ENCODE results near the gene KRT1.

KRT1 gene

DNA sequence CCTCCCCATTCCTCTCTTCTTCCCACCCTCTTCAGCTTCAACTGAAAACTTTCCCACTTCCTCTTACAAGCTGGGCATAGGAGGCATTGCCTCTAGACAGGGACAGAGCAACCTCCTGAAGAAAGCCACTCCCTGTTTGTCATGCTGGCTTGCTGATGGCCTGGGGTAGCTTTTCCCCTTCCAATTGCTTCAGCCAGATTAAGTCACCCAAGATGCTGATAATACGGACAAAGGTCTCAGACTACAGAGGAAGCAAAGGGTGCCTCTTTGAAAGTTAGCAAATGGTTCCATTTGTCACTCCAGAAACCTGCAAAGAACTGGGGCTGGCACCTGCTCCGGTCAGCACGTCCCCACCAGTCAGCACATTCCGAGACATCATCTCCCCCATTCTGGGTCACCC lies 34.2 kb downstream of the KRT1 start:
- Histone ChIP-seq H3K4me1 (ENCODE audit: control insufficient read depth, low read depth, low read length) (no peaks in the 10 kb centered on the region), H3K36me3 (ENCODE audit: control insufficient read depth, low read depth, low read length) (no peaks in the 10 kb centered on the region), H3K9me3 (ENCODE audit: control insufficient read depth, low read depth, low read length) (no peaks in the 10 kb centered on the region), H3K4me3 (ENCODE audit: low read length) (no peak overlapping the region), H3K27me3 (ENCODE audit: control insufficient read depth, insufficient read depth, low read length) (no peaks in the 10 kb centered on the region), H3K27ac (ENCODE audit: low read length) (no peak overlapping the region), H3K9ac (ENCODE audit: low read length) (no peak overlapping the region)

DNA sequence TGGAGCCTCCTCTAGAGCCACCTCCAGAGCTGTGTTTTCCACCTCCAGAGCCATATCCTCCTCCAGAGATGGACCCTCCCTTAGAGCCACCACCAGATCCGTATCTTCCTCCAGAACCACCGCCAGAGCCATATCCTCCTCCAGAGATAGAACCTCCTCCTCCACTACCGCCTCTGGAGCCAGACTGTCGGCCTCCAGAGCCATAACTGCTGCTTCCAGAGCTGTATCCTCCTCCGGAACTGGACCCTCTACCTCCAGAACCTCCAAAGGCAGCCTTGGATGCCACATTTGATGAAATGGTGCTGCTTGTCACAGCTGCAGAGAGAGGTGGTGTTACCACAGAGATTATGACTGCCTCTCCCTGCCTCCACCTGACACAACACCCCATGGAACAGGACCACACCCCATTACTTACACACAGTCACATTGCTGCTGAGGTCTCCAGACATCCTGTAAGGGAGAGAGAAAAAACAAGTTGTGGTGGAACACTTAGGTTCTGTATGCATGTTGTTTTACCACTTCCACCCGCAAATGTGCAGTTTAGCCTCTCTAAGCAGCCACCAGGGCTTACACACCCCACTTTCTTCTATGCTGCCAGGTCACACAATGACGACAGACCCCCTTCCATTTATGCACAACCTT lies 35.0 kb downstream of the KRT1 start:
- Histone ChIP-seq H3K9ac (ENCODE audit: low read length) (no peak overlapping the region), H3K4me3 (ENCODE audit: low read length) (no peak overlapping the region), H3K36me3 (ENCODE audit: control insufficient read depth, low read depth, low read length) (no peaks in the 10 kb centered on the region), H3K27ac (ENCODE audit: low read length) (no peak overlapping the region), H3K27me3 (ENCODE audit: control insufficient read depth, insufficient read depth, low read length) (no peaks in the 10 kb centered on the region), H3K9me3 (ENCODE audit: control insufficient read depth, low read depth, low read length) (no peaks in the 10 kb centered on the region), H3K4me1 (ENCODE audit: control insufficient read depth, low read depth, low read length) (no peaks in the 10 kb centered on the region)

DNA sequence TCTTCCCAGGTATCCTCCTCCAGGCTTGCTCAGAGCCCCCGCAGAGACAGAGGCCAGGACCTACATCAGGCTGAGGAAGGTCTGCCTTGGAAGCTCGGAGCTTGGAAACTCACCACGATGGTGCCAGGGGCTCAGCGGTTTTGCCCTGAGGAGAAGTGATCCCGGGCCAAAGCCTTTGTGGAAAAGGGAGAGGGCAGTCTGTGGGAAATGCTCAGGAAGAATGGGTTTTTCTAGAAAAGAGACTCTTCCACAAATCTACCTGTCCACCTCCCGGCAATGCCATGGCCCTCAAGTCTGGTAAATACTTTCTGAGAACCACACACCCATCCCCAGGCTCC lies 36.2 kb downstream of the KRT1 start:
- Histone ChIP-seq H3K27ac (ENCODE audit: low read length) (no peak overlapping the region), H3K27me3 (ENCODE audit: control insufficient read depth, insufficient read depth, low read length) (no peaks in the 10 kb centered on the region), H3K4me1 (ENCODE audit: control insufficient read depth, low read depth, low read length) (no peaks in the 10 kb centered on the region), H3K36me3 (ENCODE audit: control insufficient read depth, low read depth, low read length) (no peaks in the 10 kb centered on the region), H3K4me3 (ENCODE audit: low read length) (no peak overlapping the region), H3K9ac (ENCODE audit: low read length) (no peak overlapping the region), H3K9me3 (ENCODE audit: control insufficient read depth, low read depth, low read length) (no peaks in the 10 kb centered on the region)

DNA sequence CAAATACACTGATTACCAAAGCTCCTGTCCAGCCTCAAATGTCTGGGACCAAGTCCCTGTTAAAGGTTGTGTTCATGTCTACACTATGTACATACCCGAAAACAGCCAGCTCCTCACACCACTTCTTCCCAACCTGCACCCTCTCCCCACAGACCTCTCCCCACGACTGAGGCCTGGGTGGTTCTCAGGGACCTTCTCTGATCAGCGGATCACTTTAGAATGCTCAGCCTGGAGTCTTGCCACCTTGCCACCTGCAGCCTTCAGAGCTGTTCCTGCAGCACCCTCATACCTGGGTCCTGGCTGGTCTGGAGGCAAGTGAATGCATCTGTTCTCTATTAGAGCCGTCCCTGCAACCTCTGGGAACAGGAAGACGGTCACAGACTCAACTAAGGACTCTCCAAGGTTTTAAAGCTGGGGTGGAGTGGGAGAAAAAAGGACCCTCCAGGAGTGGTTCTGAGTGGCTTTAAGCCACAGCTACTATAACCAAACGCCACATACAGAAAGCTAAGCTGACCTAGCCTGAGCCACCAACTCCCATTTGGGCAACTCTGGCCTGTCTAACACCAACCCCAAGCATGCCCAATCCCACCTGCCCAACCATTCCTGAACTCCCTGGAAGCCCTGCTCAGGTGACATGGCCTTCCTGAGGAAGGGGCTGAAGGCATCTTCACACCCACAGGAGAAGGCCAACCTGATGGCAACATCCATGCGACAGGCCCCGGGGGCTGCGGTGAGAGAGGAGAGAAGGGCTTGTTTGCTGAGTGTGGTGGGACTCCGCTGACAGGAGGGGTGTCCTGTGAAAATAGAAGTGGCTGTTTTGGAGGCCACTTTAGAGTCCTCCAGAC lies 36.8 kb downstream of the KRT1 start:
- H3K4me1 ChIP-seq (ENCODE audit: control insufficient read depth, low read depth, low read length): no peaks in the 10 kb centered on the region
- H3K9ac ChIP-seq (ENCODE audit: low read length): no peak overlapping the region
- H3K4me3 ChIP-seq (ENCODE audit: low read length): no peak overlapping the region
- no peak overlapping the region for H3K27ac ChIP-seq (ENCODE audit: low read length)
- no peaks in the 10 kb centered on the region for H3K36me3 ChIP-seq (ENCODE audit: control insufficient read depth, low read depth, low read length)
- H3K27me3 ChIP-seq (ENCODE audit: control insufficient read depth, insufficient read depth, low read length): no peaks in the 10 kb centered on the region
- no peaks in the 10 kb centered on the region for H3K9me3 ChIP-seq (ENCODE audit: control insufficient read depth, low read depth, low read length)

DNA sequence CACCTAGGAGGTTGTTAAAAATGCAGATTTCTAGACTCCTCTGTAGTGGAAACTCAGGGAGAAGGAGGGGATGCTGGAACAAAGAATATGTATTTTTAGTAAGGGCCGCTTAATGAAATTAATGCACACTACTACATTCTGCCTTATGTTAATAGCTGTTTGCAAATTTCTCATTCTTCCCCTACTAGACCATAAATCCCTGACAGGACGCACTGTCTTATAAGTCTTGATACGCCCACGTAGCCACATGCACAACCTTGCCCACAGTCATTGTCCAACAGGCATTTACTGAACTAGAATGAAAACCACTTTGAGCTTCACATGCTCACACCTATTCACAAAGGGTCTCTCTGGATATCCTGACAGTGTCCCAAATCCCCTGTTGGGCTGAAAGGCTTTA lies 38.7 kb downstream of the KRT1 start:
- no peaks in the 10 kb centered on the region for H3K9me3 ChIP-seq (ENCODE audit: control insufficient read depth, low read depth, low read length)
- no peaks in the 10 kb centered on the region for H3K27me3 ChIP-seq (ENCODE audit: control insufficient read depth, insufficient read depth, low read length)
- H3K36me3 ChIP-seq (ENCODE audit: control insufficient read depth, low read depth, low read length): no peaks in the 10 kb centered on the region
- H3K9ac ChIP-seq (ENCODE audit: low read length): no peak overlapping the region
- no peak overlapping the region for H3K27ac ChIP-seq (ENCODE audit: low read length)
- no peaks in the 10 kb centered on the region for H3K4me1 ChIP-seq (ENCODE audit: control insufficient read depth, low read depth, low read length)
- H3K4me3 ChIP-seq (ENCODE audit: low read length): no peak overlapping the region

DNA sequence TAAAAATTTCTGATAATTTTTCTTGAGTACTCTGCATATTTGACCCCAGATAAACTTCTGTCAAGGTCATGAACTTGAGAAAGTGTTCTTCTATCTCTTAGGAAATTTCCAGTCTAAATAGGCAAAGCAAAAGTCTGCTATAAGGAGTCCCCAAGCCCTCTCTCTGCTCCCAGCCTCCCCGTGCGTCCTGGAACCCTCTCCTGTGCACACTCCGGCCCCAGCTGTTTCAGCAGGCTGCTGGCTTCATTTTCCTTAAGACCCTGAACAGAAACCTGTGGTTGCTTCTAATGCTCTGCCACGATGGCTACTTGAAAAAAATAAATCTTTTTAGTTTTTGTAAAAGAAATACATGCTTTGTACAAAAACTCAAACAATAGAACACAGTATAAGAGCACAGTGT lies 42.9 kb downstream of the KRT1 start:
- H3K4me1 ChIP-seq (ENCODE audit: control insufficient read depth, low read depth, low read length): no peaks in the 10 kb centered on the region
- H3K4me3 ChIP-seq (ENCODE audit: low read length): no peak overlapping the region
- no peak overlapping the region for H3K27ac ChIP-seq (ENCODE audit: low read length)
- H3K27me3 ChIP-seq (ENCODE audit: control insufficient read depth, insufficient read depth, low read length): no peaks in the 10 kb centered on the region
- H3K36me3 ChIP-seq (ENCODE audit: control insufficient read depth, low read depth, low read length): no peaks in the 10 kb centered on the region
- H3K9me3 ChIP-seq (ENCODE audit: control insufficient read depth, low read depth, low read length): no peaks in the 10 kb centered on the region
- no peak overlapping the region for H3K9ac ChIP-seq (ENCODE audit: low read length)

DNA sequence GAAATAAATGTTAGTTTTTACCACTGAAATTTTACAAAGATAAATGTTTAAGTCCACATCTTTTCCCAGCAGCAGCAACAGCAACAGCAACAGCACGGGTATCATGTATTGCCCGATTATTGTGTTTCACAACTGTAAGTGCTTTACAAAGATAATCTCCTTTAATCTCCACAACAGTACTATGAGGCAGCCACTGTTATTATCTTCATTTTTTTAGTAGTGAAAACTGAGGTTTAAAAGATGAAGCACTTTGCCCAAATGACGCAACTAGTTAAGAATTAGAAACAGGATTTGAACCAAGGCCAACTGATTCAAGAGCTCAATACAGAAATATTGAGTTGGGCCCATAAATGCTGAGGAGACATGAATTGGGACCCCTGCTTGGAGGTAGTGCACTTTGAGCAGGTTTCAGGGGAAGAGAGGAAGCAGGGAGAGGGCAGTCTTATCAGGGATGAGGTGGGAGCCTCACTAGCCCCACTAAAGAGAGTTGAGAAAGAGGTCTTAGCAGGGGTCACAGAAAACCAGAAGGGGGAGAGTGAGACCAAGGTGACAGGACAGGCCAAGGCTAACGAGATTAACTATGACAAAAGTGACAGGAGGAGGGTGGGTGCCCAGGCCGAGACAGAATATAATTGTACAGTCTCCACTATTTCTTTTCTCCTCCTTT lies 43.5 kb downstream of the KRT1 start:
- Histone ChIP-seq H3K4me3 (ENCODE audit: low read length) (no peak overlapping the region), H3K27me3 (ENCODE audit: control insufficient read depth, insufficient read depth, low read length) (no peaks in the 10 kb centered on the region), H3K9me3 (ENCODE audit: control insufficient read depth, low read depth, low read length) (no peaks in the 10 kb centered on the region), H3K27ac (ENCODE audit: low read length) (no peak overlapping the region), H3K4me1 (ENCODE audit: control insufficient read depth, low read depth, low read length) (no peaks in the 10 kb centered on the region), H3K9ac (ENCODE audit: low read length) (no peak overlapping the region), H3K36me3 (ENCODE audit: control insufficient read depth, low read depth, low read length) (no peaks in the 10 kb centered on the region)

DNA sequence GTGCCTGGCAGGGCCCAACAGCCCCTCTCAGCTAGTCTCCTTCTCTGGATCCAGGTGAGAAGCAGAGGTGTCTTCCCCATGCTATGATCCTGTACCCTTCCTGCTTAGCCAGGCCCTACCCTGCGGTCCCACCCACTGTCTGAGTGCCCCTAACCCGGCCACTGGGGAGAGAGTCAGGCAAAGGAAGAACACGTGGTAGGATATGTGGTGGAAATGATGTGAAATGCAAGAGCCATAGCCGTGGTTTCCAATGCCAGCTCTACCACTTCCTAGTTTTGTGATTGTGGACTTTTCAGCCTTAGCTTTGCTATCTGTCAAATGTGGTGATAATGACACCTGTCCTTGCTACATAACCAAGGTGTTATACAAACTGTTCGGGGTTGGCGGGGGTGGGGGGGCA lies 44.0 kb downstream of the KRT1 start:
- Histone ChIP-seq H3K9me3 (ENCODE audit: control insufficient read depth, low read depth, low read length) (no peaks in the 10 kb centered on the region), H3K27me3 (ENCODE audit: control insufficient read depth, insufficient read depth, low read length) (no peaks in the 10 kb centered on the region), H3K9ac (ENCODE audit: low read length) (no peak overlapping the region), H3K36me3 (ENCODE audit: control insufficient read depth, low read depth, low read length) (no peaks in the 10 kb centered on the region), H3K27ac (ENCODE audit: low read length) (no peak overlapping the region), H3K4me3 (ENCODE audit: low read length) (no peak overlapping the region), H3K4me1 (ENCODE audit: control insufficient read depth, low read depth, low read length) (no peaks in the 10 kb centered on the region)

DNA sequence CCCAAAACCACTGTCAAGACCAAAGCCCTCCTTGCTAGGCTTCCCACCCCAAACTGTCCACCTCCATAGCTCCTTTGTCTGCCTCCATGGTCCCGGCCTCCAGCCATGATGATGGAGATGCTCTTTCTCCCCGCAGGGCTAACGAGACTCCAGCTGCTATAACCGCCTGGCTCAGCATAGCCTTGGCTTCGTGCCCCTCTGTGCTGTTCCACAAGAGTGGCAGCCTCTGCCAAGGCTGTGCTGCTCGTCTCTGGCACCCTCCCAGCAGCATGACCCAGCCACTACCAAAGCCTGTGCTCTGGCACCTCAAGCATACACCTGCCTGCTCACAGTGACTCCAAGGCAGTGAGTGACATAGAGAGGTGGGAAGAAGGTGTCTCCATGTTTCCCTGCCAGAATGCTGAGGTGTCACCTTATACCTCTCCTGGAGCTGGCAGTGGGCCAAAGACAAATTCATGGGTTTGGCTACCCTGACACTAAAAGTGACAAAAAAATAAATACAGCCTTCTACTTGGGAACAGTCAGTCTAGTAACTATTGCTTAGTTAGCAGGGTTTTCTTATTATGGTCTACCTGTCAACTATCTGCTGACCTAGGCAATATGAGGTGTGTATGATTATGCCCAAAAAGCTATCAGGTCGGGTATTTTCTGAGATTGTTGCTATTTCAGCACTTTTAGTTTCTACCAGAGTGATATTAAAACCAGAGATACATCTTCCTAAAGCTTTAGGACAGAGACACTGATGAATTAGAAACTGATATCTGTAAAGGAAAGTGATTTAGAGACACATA lies 45.7 kb downstream of the KRT1 start:
- H3K9me3 ChIP-seq (ENCODE audit: control insufficient read depth, low read depth, low read length): no peaks in the 10 kb centered on the region
- no peak overlapping the region for H3K27ac ChIP-seq (ENCODE audit: low read length)
- no peaks in the 10 kb centered on the region for H3K36me3 ChIP-seq (ENCODE audit: control insufficient read depth, low read depth, low read length)
- H3K4me3 ChIP-seq (ENCODE audit: low read length): no peak overlapping the region
- H3K9ac ChIP-seq (ENCODE audit: low read length): no peak overlapping the region
- H3K4me1 ChIP-seq (ENCODE audit: control insufficient read depth, low read depth, low read length): no peaks in the 10 kb centered on the region
- no peaks in the 10 kb centered on the region for H3K27me3 ChIP-seq (ENCODE audit: control insufficient read depth, insufficient read depth, low read length)

DNA sequence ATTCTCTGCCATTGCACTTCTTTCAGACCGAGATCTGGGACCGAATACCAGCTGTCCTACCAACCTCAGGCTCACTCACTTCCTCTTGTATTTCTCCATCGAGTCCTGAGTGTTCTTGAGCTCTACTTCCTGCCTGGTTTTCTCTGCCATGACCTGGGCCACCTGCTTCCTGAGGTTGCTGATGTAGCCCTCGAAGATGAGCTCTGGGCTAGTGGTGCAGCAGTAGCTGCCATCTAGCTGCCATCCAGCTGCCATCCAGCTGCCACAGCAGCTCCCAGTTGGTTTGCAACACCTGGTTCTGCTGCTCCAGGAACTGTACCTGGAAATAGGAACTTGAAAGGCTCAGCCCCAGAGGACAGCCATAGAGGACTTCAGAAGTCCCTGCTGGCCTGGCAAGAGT lies 46.8 kb downstream of the KRT1 start:
- Histone ChIP-seq H3K9me3 (ENCODE audit: control insufficient read depth, low read depth, low read length) (no peaks in the 10 kb centered on the region), H3K4me1 (ENCODE audit: control insufficient read depth, low read depth, low read length) (no peaks in the 10 kb centered on the region), H3K9ac (ENCODE audit: low read length) (no peak overlapping the region), H3K27me3 (ENCODE audit: control insufficient read depth, insufficient read depth, low read length) (no peaks in the 10 kb centered on the region), H3K27ac (ENCODE audit: low read length) (no peak overlapping the region), H3K36me3 (ENCODE audit: control insufficient read depth, low read depth, low read length) (no peaks in the 10 kb centered on the region), H3K4me3 (ENCODE audit: low read length) (no peak overlapping the region)

DNA sequence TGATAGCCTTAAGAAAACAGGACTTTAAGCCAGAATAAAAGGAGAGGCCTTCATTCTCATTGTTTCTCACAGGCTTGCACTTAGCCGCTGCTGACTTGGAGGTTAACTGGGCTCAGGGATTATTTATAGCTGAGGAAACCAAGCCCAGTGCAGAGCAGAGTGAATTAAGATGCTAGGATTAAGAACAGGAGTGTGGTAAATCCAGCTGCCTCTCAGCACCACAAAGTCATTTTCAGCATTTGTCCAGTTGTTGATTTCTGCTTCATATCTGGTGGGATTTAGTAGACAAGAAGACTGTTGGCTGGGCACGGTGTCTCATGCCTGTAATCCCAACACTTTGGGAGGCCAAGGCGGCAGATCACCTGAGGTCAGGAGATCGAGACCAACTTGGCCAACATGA lies 47.6 kb downstream of the KRT1 start:
- no peaks in the 10 kb centered on the region for H3K36me3 ChIP-seq (ENCODE audit: control insufficient read depth, low read depth, low read length)

More for the DNA sequence above, 47.6 kb downstream of the KRT1 start:
- no peaks in the 10 kb centered on the region for H3K27me3 ChIP-seq (ENCODE audit: control insufficient read depth, insufficient read depth, low read length)
- no peak overlapping the region for H3K9ac ChIP-seq (ENCODE audit: low read length)
- no peak overlapping the region for H3K4me3 ChIP-seq (ENCODE audit: low read length)
- no peaks in the 10 kb centered on the region for H3K4me1 ChIP-seq (ENCODE audit: control insufficient read depth, low read depth, low read length)
- H3K27ac ChIP-seq (ENCODE audit: low read length): no peak overlapping the region
- no peaks in the 10 kb centered on the region for H3K9me3 ChIP-seq (ENCODE audit: control insufficient read depth, low read depth, low read length)

All from iPS-18a (cell line).